HEK293 (cell line): Measurements from ENCODE around the gene ADPRHL1.
A peak's percentile ranks its signal among the peaks of the same experiment; 100 is the strongest.

Experiments
- CTCF ChIA-PET: fragments of 350-600 bp; formaldehyde crosslinking; extraction: SDS; loops from one replicate; lab custom pipeline; 2021; ENCODE audit warnings: antibody characterized with exemption; lab: Yijun Ruan, JAX
- POLR2A ChIA-PET: fragments of 300-600 bp; formaldehyde crosslinking; extraction: SDS; loops from one replicate; lab custom pipeline; 2020; ENCODE audit warnings: antibody characterized with exemption, inconsistent platforms; lab: Yijun Ruan, JAX
- H3K27ac ChIP-seq: fragments of 200-500 bp; sonication (Bioruptor generic); 2 replicates; pipeline ENCODE4 v1.5.1; 2014; ENCODE audit warnings: low read depth, low read length, control low read depth, inconsistent platforms; ENCODE audit errors: extremely low read depth
- H3K36me3 ChIP-seq, 2 experiments: fragments of 200-500 bp in 1 of 2; sonication (Bioruptor generic) in 1 of 2; 1 replicate in 1 of 2; 2 replicates in 1 of 2; pipeline ENCODE4 v1.5.1; 2014 to 2017; ENCODE audit warnings: inconsistent platforms in 2 of 2, low read length in 2 of 2; ENCODE audit not compliant: control insufficient read depth in 2 of 2, insufficient read depth in 1 of 2
- H3K4me1 ChIP-seq: fragments of 200-500 bp; sonication (Bioruptor generic); 2 replicates; pipeline ENCODE4 v1.5.1; 2014; ENCODE audit warnings: mild to moderate bottlenecking, low read length, inconsistent platforms; ENCODE audit not compliant: control insufficient read depth, insufficient read depth
- H3K4me3 ChIP-seq: 2 replicates; pipeline ENCODE4 v1.5.1; 2011; ENCODE audit warnings: low read depth, mild to moderate bottlenecking, control low read depth, low read length, moderate library complexity
- H3K9me3 ChIP-seq: fragments of 200-500 bp; sonication (Bioruptor generic); 2 replicates; pipeline ENCODE4 v1.5.1; 2014; ENCODE audit warnings: low read depth, low read length, inconsistent platforms; ENCODE audit not compliant: control insufficient read depth, insufficient read depth
- GLI2 ChIP-seq: fragments of 450-650 bp; formaldehyde crosslinking; IDR thresholded peaks from 2 replicates; pipeline ENCODE4; 2017; ENCODE audit warnings: missing biosample characterization, missing genetic modification characterization, low read depth, borderline replicate concordance
- HOXA7 ChIP-seq: sonication (generic); formaldehyde crosslinking; IDR thresholded peaks from 2 replicates; pipeline ENCODE4 v1.8.1; 2022; ENCODE audit warnings: missing genetic modification reagents, borderline replicate concordance
- OSR2 ChIP-seq: fragments of 450-650 bp; formaldehyde crosslinking; IDR thresholded peaks from 2 replicates; pipeline ENCODE4 v1.5.1; 2016; ENCODE audit warnings: missing biosample characterization, missing genetic modification characterization
- SP3 ChIP-seq: fragments of 450-650 bp; formaldehyde crosslinking; IDR thresholded peaks from 2 replicates; pipeline ENCODE4 v1.5.1; 2016; ENCODE audit warnings: missing biosample characterization, missing genetic modification characterization
- ZBTB7A ChIP-seq: fragments of 450-650 bp; formaldehyde crosslinking; IDR thresholded peaks from 2 replicates; pipeline ENCODE4 v1.5.1; 2016; ENCODE audit warnings: low read depth, missing biosample characterization, missing genetic modification characterization
- ZFP41 ChIP-seq: fragments of 450-650 bp; formaldehyde crosslinking; IDR thresholded peaks from 2 replicates; pipeline ENCODE4 v1.5.1; 2016; ENCODE audit warnings: missing biosample characterization, missing genetic modification characterization, borderline replicate concordance
- ZNF174 ChIP-seq: fragments of 450-650 bp; formaldehyde crosslinking; IDR thresholded peaks from 2 replicates; pipeline ENCODE4 v1.5.0; 2017; ENCODE audit warnings: missing biosample characterization, mild to moderate bottlenecking, missing genetic modification characterization
- ZNF175 ChIP-seq: fragments of 450-650 bp; formaldehyde crosslinking; IDR thresholded peaks from 2 replicates; pipeline ENCODE4 v1.5.1; 2016; ENCODE audit warnings: missing biosample characterization, missing genetic modification characterization
- ZNF324 ChIP-seq: fragments of 450-650 bp; formaldehyde crosslinking; IDR thresholded peaks from 2 replicates; pipeline ENCODE4 v1.5.1; 2016; ENCODE audit warnings: missing biosample characterization, missing genetic modification characterization
- ZNF354C ChIP-seq: fragments of 450-650 bp; formaldehyde crosslinking; IDR thresholded peaks from 2 replicates; pipeline ENCODE4 v1.5.1; 2016; ENCODE audit warnings: missing biosample characterization, missing genetic modification characterization, low read depth, borderline replicate concordance
- ZNF404 ChIP-seq: fragments of 450-650 bp; formaldehyde crosslinking; IDR thresholded peaks from 2 replicates; pipeline ENCODE4 v1.5.1; 2017; ENCODE audit warnings: missing biosample characterization, missing genetic modification characterization
- ZNF510 ChIP-seq: fragments of 450-650 bp; formaldehyde crosslinking; IDR thresholded peaks from 2 replicates; pipeline ENCODE4 v1.5.1; 2018; ENCODE audit warnings: mild to moderate bottlenecking, missing genetic modification characterization, missing biosample characterization; ENCODE audit not compliant: insufficient replicate concordance
- ZNF549 ChIP-seq: fragments of 450-650 bp; IDR thresholded peaks from 2 replicates; pipeline ENCODE4 v1.5.1; 2018; ENCODE audit warnings: missing biosample characterization, missing genetic modification characterization, mild to moderate bottlenecking, inconsistent platforms, moderate library complexity
- ZNF701 ChIP-seq: fragments of 450-650 bp; formaldehyde crosslinking; IDR thresholded peaks from 2 replicates; pipeline ENCODE4 v1.5.1; 2016; ENCODE audit warnings: missing biosample characterization, missing genetic modification characterization
- ZNF768 ChIP-seq: fragments of 450-650 bp; formaldehyde crosslinking; IDR thresholded peaks from 2 replicates; pipeline ENCODE4 v1.5.1; 2018; ENCODE audit warnings: missing biosample characterization, mild to moderate bottlenecking, missing genetic modification characterization
- TF ChIP-seq, protein P1 (sequence below): fragments of 450-650 bp; formaldehyde crosslinking; IDR thresholded peaks from 2 replicates; pipeline ENCODE4 v1.5.1; 2016; ENCODE audit warnings: missing biosample characterization, missing genetic modification characterization, low read depth
- TF ChIP-seq, protein P2 (sequence below): fragments of 450-650 bp; formaldehyde crosslinking; IDR thresholded peaks from 2 replicates; pipeline ENCODE4 v1.5.1; 2016; ENCODE audit warnings: missing biosample characterization, missing genetic modification characterization, low read depth
- TF ChIP-seq, protein P3 (sequence below): fragments of 450-650 bp; formaldehyde crosslinking; IDR thresholded peaks from 2 replicates; pipeline ENCODE4 v1.5.1; 2016; ENCODE audit warnings: missing biosample characterization, missing genetic modification characterization
- TF ChIP-seq, protein P4 (sequence below): fragments of 450-650 bp; formaldehyde crosslinking; IDR thresholded peaks from 2 replicates; pipeline ENCODE4 v1.5.1; 2016; ENCODE audit warnings: missing biosample characterization, missing genetic modification characterization
- TF ChIP-seq, protein P5 (sequence below): fragments of 450-650 bp; formaldehyde crosslinking; conservative IDR thresholded peaks from 2 replicates; pipeline ENCODE4 v1.5.1; 2016; ENCODE audit warnings: low read depth, missing biosample characterization, missing genetic modification characterization
- TF ChIP-seq, protein P6 (sequence below): fragments of 450-650 bp; formaldehyde crosslinking; IDR thresholded peaks from 2 replicates; pipeline ENCODE4 v1.5.1; 2016; ENCODE audit warnings: missing biosample characterization, missing genetic modification characterization
- TF ChIP-seq, protein P7 (sequence below): fragments of 450-650 bp; formaldehyde crosslinking; IDR thresholded peaks from 2 replicates; pipeline ENCODE4 v1.5.1; 2017; ENCODE audit warnings: missing biosample characterization, missing genetic modification characterization

Gene ADPRHL1

DNA sequence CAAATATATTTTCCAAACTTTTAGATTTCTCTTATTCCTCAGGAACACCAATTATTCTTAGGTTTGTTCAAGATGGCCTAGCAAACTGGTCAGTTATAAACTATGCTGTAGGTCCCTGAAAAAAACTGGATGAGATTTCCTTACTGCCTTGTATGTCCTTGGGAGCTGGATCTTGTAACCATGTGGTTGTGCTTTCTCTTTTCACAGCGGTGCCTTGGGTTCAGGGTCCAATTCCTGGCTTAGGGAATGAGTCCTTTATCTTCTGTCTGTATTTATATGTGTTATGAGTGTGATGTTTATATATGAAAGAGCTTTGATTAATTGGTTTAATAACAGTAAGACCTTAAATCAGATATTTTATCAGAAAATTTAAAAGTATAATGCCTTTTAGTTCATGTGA is 65.9 kb downstream of the ADPRHL1 start (continued):
- TF ChIP-seq, protein P1, sequence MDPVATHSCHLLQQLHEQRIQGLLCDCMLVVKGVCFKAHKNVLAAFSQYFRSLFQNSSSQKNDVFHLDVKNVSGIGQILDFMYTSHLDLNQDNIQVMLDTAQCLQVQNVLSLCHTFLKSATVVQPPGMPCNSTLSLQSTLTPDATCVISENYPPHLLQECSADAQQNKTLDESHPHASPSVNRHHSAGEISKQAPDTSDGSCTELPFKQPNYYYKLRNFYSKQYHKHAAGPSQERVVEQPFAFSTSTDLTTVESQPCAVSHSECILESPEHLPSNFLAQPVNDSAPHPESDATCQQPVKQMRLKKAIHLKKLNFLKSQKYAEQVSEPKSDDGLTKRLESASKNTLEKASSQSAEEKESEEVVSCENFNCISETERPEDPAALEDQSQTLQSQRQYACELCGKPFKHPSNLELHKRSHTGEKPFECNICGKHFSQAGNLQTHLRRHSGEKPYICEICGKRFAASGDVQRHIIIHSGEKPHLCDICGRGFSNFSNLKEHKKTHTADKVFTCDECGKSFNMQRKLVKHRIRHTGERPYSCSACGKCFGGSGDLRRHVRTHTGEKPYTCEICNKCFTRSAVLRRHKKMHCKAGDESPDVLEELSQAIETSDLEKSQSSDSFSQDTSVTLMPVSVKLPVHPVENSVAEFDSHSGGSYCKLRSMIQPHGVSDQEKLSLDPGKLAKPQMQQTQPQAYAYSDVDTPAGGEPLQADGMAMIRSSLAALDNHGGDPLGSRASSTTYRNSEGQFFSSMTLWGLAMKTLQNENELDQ (tag by site-specific recombination): no peak
- TF ChIP-seq, protein P2, sequence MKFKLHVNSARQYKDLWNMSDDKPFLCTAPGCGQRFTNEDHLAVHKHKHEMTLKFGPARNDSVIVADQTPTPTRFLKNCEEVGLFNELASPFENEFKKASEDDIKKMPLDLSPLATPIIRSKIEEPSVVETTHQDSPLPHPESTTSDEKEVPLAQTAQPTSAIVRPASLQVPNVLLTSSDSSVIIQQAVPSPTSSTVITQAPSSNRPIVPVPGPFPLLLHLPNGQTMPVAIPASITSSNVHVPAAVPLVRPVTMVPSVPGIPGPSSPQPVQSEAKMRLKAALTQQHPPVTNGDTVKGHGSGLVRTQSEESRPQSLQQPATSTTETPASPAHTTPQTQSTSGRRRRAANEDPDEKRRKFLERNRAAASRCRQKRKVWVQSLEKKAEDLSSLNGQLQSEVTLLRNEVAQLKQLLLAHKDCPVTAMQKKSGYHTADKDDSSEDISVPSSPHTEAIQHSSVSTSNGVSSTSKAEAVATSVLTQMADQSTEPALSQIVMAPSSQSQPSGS (tag by site-specific recombination): no peak
- TF ChIP-seq ZBTB7A (tag by site-specific recombination): no peak

DNA sequence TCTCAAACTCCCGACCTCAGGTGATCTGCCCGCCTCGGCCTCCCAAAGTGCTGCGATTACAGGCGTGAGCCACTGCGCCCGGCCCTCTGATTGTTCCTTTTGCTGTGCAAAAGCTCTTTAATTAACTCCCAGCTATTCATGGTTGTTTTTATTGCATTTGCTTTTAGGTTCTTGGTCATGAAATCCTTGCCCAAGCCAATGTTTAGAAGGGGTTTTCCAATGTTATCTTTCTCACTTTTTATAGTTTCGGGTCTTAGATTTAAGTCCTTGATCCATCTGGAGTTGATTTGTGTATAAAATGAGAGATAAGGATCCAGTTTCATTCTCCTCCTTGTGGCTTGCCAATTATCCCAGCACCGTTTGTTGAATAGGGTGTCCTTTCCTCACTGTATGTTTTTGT is 70.2 kb downstream of the ADPRHL1 start:
- Histone ChIP-seq H3K36me3 (no peaks in the 10 kb centered on the region), H3K27ac (no peak overlapping the region), H3K9me3 (no peaks in the 10 kb centered on the region), H3K4me1 (0 out of 2 replicates have a peak, but pooled peaks cover 3% of the 10 kb centered on the region), H3K4me3 (no peak overlapping the region)
- ChIA-PET POLR2A (no interaction called here), CTCF (interaction anchor here (0.6 kb wide), 1 partner anchor 793 kb away, joined by 3 read pairs; no protein-coding TSS in a partner anchor)
- TF ChIP-seq ZNF404 (tag by site-specific recombination): no peak
- TF ChIP-seq GLI2 (tag by site-specific recombination): peak; percentile 23; the same call in 1 of the 2 replicates
- TF ChIP-seq, protein P3, sequence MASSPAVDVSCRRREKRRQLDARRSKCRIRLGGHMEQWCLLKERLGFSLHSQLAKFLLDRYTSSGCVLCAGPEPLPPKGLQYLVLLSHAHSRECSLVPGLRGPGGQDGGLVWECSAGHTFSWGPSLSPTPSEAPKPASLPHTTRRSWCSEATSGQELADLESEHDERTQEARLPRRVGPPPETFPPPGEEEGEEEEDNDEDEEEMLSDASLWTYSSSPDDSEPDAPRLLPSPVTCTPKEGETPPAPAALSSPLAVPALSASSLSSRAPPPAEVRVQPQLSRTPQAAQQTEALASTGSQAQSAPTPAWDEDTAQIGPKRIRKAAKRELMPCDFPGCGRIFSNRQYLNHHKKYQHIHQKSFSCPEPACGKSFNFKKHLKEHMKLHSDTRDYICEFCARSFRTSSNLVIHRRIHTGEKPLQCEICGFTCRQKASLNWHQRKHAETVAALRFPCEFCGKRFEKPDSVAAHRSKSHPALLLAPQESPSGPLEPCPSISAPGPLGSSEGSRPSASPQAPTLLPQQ (tag by site-specific recombination): no peak
- TF ChIP-seq OSR2 (tag by site-specific recombination): peak; percentile 67; the same call in 1 of the 2 replicates
- TF ChIP-seq, protein P4, sequence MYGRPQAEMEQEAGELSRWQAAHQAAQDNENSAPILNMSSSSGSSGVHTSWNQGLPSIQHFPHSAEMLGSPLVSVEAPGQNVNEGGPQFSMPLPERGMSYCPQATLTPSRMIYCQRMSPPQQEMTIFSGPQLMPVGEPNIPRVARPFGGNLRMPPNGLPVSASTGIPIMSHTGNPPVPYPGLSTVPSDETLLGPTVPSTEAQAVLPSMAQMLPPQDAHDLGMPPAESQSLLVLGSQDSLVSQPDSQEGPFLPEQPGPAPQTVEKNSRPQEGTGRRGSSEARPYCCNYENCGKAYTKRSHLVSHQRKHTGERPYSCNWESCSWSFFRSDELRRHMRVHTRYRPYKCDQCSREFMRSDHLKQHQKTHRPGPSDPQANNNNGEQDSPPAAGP (tag by site-specific recombination): peak; percentile 67; the same call in 1 of the 2 replicates
- TF ChIP-seq, protein P5, sequence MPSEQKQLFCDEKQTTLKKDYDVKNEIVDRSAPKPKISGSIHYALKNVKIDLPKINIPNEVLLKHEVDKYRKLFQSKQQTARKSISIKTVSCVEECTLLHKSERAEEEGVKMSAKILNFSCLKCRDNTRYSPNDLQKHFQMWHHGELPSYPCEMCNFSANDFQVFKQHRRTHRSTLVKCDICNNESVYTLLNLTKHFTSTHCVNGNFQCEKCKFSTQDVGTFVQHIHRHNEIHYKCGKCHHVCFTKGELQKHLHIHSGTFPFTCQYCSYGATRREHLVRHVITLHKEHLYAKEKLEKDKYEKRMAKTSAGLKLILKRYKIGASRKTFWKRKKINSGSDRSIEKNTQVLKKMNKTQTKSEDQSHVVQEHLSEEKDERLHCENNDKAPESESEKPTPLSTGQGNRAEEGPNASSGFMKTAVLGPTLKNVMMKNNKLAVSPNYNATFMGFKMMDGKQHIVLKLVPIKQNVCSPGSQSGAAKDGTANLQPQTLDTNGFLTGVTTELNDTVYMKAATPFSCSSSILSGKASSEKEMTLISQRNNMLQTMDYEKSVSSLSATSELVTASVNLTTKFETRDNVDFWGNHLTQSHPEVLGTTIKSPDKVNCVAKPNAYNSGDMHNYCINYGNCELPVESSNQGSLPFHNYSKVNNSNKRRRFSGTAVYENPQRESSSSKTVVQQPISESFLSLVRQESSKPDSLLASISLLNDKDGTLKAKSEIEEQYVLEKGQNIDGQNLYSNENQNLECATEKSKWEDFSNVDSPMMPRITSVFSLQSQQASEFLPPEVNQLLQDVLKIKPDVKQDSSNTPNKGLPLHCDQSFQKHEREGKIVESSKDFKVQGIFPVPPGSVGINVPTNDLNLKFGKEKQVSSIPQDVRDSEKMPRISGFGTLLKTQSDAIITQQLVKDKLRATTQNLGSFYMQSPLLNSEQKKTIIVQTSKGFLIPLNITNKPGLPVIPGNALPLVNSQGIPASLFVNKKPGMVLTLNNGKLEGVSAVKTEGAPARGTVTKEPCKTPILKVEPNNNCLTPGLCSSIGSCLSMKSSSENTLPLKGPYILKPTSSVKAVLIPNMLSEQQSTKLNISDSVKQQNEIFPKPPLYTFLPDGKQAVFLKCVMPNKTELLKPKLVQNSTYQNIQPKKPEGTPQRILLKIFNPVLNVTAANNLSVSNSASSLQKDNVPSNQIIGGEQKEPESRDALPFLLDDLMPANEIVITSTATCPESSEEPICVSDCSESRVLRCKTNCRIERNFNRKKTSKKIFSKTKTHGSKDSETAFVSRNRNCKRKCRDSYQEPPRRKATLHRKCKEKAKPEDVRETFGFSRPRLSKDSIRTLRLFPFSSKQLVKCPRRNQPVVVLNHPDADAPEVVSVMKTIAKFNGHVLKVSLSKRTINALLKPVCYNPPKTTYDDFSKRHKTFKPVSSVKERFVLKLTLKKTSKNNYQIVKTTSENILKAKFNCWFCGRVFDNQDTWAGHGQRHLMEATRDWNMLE (tag by site-specific recombination): no peak
- no peak for TF ChIP-seq ZNF768
- TF ChIP-seq ZNF174: no peak
- TF ChIP-seq SP3: no peak
- TF ChIP-seq ZNF175: no peak
- no peak for TF ChIP-seq ZFP41
- no peak for TF ChIP-seq ZNF354C
- TF ChIP-seq ZNF324 (tag by site-specific recombination): no peak
- TF ChIP-seq ZNF510 (tag by site-specific recombination): no peak
- TF ChIP-seq ZNF701: no peak
- TF ChIP-seq, protein P6, sequence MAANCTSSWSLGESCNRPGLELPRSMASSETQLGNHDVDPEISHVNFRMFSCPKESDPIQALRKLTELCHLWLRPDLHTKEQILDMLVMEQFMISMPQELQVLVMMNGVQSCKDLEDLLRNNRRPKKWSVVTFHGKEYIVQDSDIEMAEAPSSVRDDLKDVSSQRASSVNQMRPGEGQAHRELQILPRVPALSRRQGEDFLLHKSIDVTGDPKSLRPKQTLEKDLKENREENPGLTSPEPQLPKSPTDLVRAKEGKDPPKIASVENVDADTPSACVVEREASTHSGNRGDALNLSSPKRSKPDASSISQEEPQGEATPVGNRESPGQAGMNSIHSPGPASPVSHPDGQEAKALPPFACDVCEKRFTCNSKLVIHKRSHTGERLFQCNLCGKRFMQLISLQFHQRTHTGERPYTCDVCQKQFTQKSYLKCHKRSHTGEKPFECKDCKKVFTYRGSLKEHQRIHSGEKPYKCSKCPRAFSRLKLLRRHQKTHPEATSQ: no peak
- no peak for TF ChIP-seq ZNF549
- TF ChIP-seq HOXA7: no peak
- TF ChIP-seq, protein P7, sequence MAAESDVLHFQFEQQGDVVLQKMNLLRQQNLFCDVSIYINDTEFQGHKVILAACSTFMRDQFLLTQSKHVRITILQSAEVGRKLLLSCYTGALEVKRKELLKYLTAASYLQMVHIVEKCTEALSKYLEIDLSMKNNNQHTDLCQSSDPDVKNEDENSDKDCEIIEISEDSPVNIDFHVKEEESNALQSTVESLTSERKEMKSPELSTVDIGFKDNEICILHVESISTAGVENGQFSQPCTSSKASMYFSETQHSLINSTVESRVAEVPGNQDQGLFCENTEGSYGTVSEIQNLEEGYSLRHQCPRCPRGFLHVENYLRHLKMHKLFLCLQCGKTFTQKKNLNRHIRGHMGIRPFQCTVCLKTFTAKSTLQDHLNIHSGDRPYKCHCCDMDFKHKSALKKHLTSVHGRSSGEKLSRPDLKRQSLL (tag by site-specific recombination): no peak
